HepG2 (cell line): ENCODE results near the gene KCNK15. TPM values are rescaled to one million over a fixed set of nuclear protein-coding genes. Genes with fewer than 3 reads are reported as not detected.

ENCODE experiments used
- polyA plus RNA-seq, 8 experiments: library from polyadenylated mRNA; depleted of rRNA in 3 of 8; stranded (reverse) in 7 of 8; unstranded in 1 of 8; fragments of >200 nt; fragmentation: Illumina TruSeq in 4 of 8; extraction: Trizol in 4 of 8; gene quantifications; 2 replicates each; pipeline versions ENCODE4 v1.2.1 to v1.2.3, GENCODE V29; 2011 to 2016; ENCODE audit warnings: low read depth in 4 of 8, missing spikeins in 1 of 8, mixed read lengths in 1 of 8; ENCODE audit not compliant: insufficient read depth in 1 of 8
- total RNA-seq, 5 experiments: library from RNA; depleted of rRNA; stranded (reverse); fragments of >200 nt; fragmentation: Illumina TruSeq; extraction: Trizol; gene quantifications; 2 replicates each; pipeline ENCODE4 v1.2.3, GENCODE V29; 2016; ENCODE audit warnings: low read depth in 1 of 5

Gene KCNK15
- total and polyA plus RNA-seq, 2 of the 13 experiments (the other 11 are each of a cell fraction or from before 2014, with no cell fraction given), result 0.03 TPM; not detected in 1

Other genes with a start within 250 kb of the KCNK15 start
- gene SERINC3, start 223.8 kb upstream of the KCNK15 start, total RNA-seq (2016; rRNA removed; fragmentation: Illumina TruSeq; extraction: Trizol), result 53.5 and 82.0 TPM in 2 replicates
- gene SERINC3, start 223.8 kb upstream of the KCNK15 start, polyA plus RNA-seq (2011; rRNA removed), result 208 and 226 TPM in 2 replicates
- gene PKIG, start 163.3 kb upstream of the KCNK15 start, total RNA-seq (2016; rRNA removed; fragmentation: Illumina TruSeq; extraction: Trizol), result 44.5 and 47.6 TPM in 2 replicates
- gene PKIG, start 163.3 kb upstream of the KCNK15 start, polyA plus RNA-seq (2011; rRNA removed), result 30.8 and 31.0 TPM in 2 replicates
- 2.5 and 2.7 TPM in 2 replicates for gene ADA, start 94.2 kb upstream of the KCNK15 start, total RNA-seq (2016; rRNA removed; fragmentation: Illumina TruSeq; extraction: Trizol)
- gene ADA, start 94.2 kb upstream of the KCNK15 start, polyA plus RNA-seq (2011; rRNA removed), result 9.8 and 11.3 TPM in 2 replicates
- not detected in 2 replicates for gene CCN5, start 30.5 kb upstream of the KCNK15 start, total RNA-seq (2016; rRNA removed; fragmentation: Illumina TruSeq; extraction: Trizol)
- gene CCN5, start 30.5 kb upstream of the KCNK15 start, polyA plus RNA-seq (2011; rRNA removed), result 0.12 and 0.17 TPM in 2 replicates
- 0.07 and 0.18 TPM in 2 replicates for gene RIMS4, start 64.7 kb downstream of the KCNK15 start, total RNA-seq (2016; rRNA removed; fragmentation: Illumina TruSeq; extraction: Trizol)
- 0.01 and 0.09 TPM in 2 replicates for gene RIMS4, start 64.7 kb downstream of the KCNK15 start, polyA plus RNA-seq (2011; rRNA removed)
- 121 and 184 TPM in 2 replicates for gene YWHAB, start 139.8 kb downstream of the KCNK15 start, total RNA-seq (2016; rRNA removed; fragmentation: Illumina TruSeq; extraction: Trizol)
- 64.0 and 77.2 TPM in 2 replicates for gene YWHAB, start 139.8 kb downstream of the KCNK15 start, polyA plus RNA-seq (2011; rRNA removed)
- gene PABPC1L, start 164.2 kb downstream of the KCNK15 start, total RNA-seq (2016; rRNA removed; fragmentation: Illumina TruSeq; extraction: Trizol), result 6.4 and 30.8 TPM in 2 replicates
- gene PABPC1L, start 164.2 kb downstream of the KCNK15 start, polyA plus RNA-seq (2011; rRNA removed), result 252 and 283 TPM in 2 replicates
- gene TOMM34, start 214.5 kb downstream of the KCNK15 start, total RNA-seq (2016; rRNA removed; fragmentation: Illumina TruSeq; extraction: Trizol), result 52.0 and 73.0 TPM in 2 replicates
- 36.2 and 38.3 TPM in 2 replicates for gene TOMM34, start 214.5 kb downstream of the KCNK15 start, polyA plus RNA-seq (2011; rRNA removed)
- 38.3 and 61.4 TPM in 2 replicates for gene STK4, start 220.6 kb downstream of the KCNK15 start, total RNA-seq (2016; rRNA removed; fragmentation: Illumina TruSeq; extraction: Trizol)
- 21.2 and 25.6 TPM in 2 replicates for gene STK4, start 220.6 kb downstream of the KCNK15 start, polyA plus RNA-seq (2011; rRNA removed)